ENCODE results near the gene HOXA6.

The HOXA6 gene

GRCh38 chr7:27172315-27172774, 24.8 kb upstream of the HOXA6 start:
- no peak for DNase-seq (ENCODE audit: extremely low read depth, low read depth)
- TF ChIP-seq CTCF (IDR thresholded peaks at IDR 0.05; ENCODE audit: low read depth, low read length, missing control alignments): no peak
- peak overlapping the region; percentile 83 for H3K4me3 ChIP-seq (replicated peaks; ENCODE audit: low read depth, low read length)

- peak overlapping the region; percentile 83 for H3K4me3 ChIP-seq (replicated peaks; ENCODE audit: low read depth, low read length)
Measured at GRCh38 chr7:27171637-27172314, 24.2 kb upstream of the HOXA6 start.

GRCh38 chr7:27171325-27171636, 23.7 kb upstream of the HOXA6 start:
- no peak for TF ChIP-seq CTCF (IDR thresholded peaks at IDR 0.05; ENCODE audit: low read depth, low read length, missing control alignments)
- peak overlapping the region; percentile 83 for H3K4me3 ChIP-seq (replicated peaks; ENCODE audit: low read depth, low read length)
- no peak for DNase-seq (ENCODE audit: extremely low read depth, low read depth)

More at GRCh38 chr7:27171637-27172314, 24.2 kb upstream of the HOXA6 start:
- no peak for DNase-seq (ENCODE audit: extremely low read depth, low read depth)
- no peak for TF ChIP-seq CTCF (IDR thresholded peaks at IDR 0.05; ENCODE audit: low read depth, low read length, missing control alignments)

GRCh38 chr7:27170426-27171324, 23.1 kb upstream of the HOXA6 start:
- DNase-seq (ENCODE audit: extremely low read depth, low read depth): no peak
- no peak for TF ChIP-seq CTCF (IDR thresholded peaks at IDR 0.05; ENCODE audit: low read depth, low read length, missing control alignments)
- peak overlapping the region; percentile 83 for H3K4me3 ChIP-seq (replicated peaks; ENCODE audit: low read depth, low read length)

GRCh38 chr7:27169658-27170425, 22.3 kb upstream of the HOXA6 start:
- DNase-seq (ENCODE audit: extremely low read depth, low read depth): no peak
- peak overlapping the region; percentile 83 for H3K4me3 ChIP-seq (replicated peaks; ENCODE audit: low read depth, low read length)
- TF ChIP-seq CTCF (IDR thresholded peaks at IDR 0.05; ENCODE audit: low read depth, low read length, missing control alignments): no peak

GRCh38 chr7:27168265-27168947, 20.8 kb upstream of the HOXA6 start:
- H3K4me3 ChIP-seq (replicated peaks; ENCODE audit: low read depth, low read length): peak overlapping the region; percentile 83
- DNase-seq (ENCODE audit: extremely low read depth, low read depth): no peak
- no peak for TF ChIP-seq CTCF (IDR thresholded peaks at IDR 0.05; ENCODE audit: low read depth, low read length, missing control alignments)

Measured in HFF-Myc (cell line).